SH-SY5Y (cell line): Measurements from ENCODE around the gene WFIKKN1.

Experiments
- GATA2 ChIP-seq: IDR thresholded peaks from 2 replicates; pipeline ENCODE4 v1.6.1; 2011; ENCODE audit warnings: mild to moderate bottlenecking, low read depth, low read length
- GATA3 ChIP-seq: IDR thresholded peaks from 2 replicates; pipeline ENCODE4 v1.6.1; 2011; ENCODE audit warnings: low read depth, mild to moderate bottlenecking, low read length, moderate library complexity

GRCh38 chr16:634996-635395 is 4.2 kb downstream of the WFIKKN1 start:
- TF ChIP-seq GATA3 (no peak), GATA2 (no peak)
